ENCODE measurements around the gene TPRG1. TPM values are rescaled to one million over a fixed set of nuclear protein-coding genes. Genes with fewer than 3 reads are reported as not detected.

Gene TPRG1
- total and polyA plus RNA-seq, 2 donors (not counting 3 experiments of a cell fraction or from before 2014, with no cell fraction given): 0.30 TPM; not detected in 1

DNA sequence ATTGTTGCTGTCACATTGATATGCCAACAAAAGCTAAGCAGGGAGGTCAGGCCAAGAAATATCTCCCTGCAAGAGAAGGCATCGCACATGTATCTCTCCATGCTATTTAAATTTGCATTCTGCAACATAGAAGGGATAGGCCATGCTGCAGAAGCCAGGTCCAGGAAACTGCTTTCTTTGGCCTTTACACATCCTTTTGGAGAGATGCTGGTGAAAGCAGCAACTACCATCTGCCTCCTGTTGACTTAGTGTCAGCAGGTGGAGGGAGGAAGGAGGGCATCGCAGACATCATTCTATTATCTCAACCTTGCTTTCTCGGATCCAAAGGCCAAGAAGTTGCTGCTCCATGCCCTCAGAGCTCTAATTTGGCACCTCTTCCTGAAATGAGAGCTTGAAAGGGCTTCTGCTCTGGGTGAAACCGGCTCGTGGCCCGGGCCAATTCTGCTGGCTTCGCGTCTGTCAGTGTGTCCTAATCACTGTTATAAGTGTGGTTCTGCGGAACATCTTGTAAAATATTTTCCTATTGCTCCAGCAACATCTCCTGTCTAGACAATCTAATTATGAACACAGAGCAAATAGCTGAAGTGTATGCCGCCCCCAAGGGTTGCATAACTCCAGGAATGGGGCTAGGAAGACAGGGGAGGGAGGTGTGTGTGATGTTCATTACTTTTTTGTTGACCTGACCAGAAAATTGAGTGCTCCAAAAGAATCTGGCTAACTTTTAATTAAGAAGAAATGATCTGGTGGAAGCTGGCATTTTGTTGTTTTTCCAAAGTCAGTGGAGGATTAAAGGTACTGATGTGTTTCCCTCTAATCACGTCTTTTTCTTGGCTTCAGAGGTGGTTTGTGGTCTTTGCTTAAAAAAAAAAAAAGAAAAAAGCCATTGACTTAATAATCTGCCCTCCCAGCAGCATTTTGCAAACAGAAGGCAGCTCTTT, 89.1 kb downstream of the TPRG1 start:
- Histone ChIP-seq H4K20me1 (replicated peaks; ENCODE audit: control insufficient read depth, extremely low read depth, insufficient read depth, low read length) (no peaks in the 10 kb centered on the region), H3K9me3 (replicated peaks; ENCODE audit: control insufficient read depth, insufficient read depth, low read length) (no peaks in the 10 kb centered on the region), H3K27me3 (ENCODE audit: control insufficient read depth in 2 of 2, insufficient read depth in 2 of 2, low read length in 2 of 2) (no peaks in the 10 kb centered on the region), H3K4me1 (ENCODE audit: control insufficient read depth, extremely low read depth, insufficient read depth, low read length) (no peaks in the 10 kb centered on the region), H3K9me1 (replicated peaks; ENCODE audit: control insufficient read depth, extremely low read depth, insufficient read depth, low read length) (no peaks in the 10 kb centered on the region), H3K27ac (ENCODE audit: insufficient read depth, low read depth, low read length) (no peak overlapping the region), H3K9ac (replicated peaks; ENCODE audit: extremely low read depth, insufficient read depth, low read length) (no peak overlapping the region), H3K4me2 (ENCODE audit: insufficient read depth, low read length) (no peak overlapping the region), H2AFZ (ENCODE audit: low read depth, low read length) (no peak overlapping the region), H3K36me3 (ENCODE audit: control insufficient read depth in 2 of 2, extremely low read depth in 1 of 2, insufficient read depth in 2 of 2, low read length in 2 of 2) (no peaks in the 10 kb centered on the region), H3K4me3 (replicated peaks in 1 of 3; ENCODE audit: insufficient read depth in 1 of 3, low read depth in 1 of 3, low read length in 3 of 3) (no peak overlapping the region), H3K79me2 (ENCODE audit: control insufficient read depth, insufficient read depth, low read length) (no peaks in the 10 kb centered on the region)
- no peak for TF ChIP-seq POLR2AphosphoS5 (IDR thresholded peaks at IDR 0.05; ENCODE audit: insufficient read depth, low read depth, low read length)
- intact Hi-C loops (cut with micrococcal nuclease): no loop called here
- POLR2A ChIA-PET: no interaction called here
- no peak for FAIRE-seq
- CTCF ChIA-PET: no interaction called here
- DNase-seq (ENCODE audit: low read depth, low spot score): no peak
- BruUV-seq (replicated peaks): no TSS peak
- dilution Hi-C loops (cut with MboI; ENCODE audit: extremely low pct_ligation_motif_present, low sequenced_read_pairs): no loop called here

DNA sequence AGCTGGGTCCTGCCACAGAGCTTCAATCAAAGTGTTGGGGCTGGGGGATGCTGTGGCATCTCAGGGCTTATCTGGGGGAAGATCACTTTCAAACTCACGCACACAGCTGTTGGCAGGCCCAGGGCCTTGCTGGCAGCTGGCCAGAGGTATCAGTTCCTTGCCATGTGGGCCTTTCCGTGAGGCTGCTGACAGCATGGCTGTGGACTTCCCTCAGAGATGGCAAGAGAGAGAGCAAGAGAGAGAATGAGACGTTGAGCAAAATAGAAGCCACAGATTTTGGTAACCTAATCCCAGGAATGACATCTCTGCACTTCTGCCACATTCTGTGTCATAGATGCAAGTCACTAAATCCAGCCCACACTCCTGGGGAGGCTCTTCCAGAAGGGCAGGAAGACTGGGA, 91.0 kb downstream of the TPRG1 start:
- FAIRE-seq (no peak), DNase-seq (ENCODE audit: low read depth, low spot score) (no peak)
- Histone ChIP-seq H3K27me3 (ENCODE audit: control insufficient read depth in 2 of 2, insufficient read depth in 2 of 2, low read length in 2 of 2) (no peaks in the 10 kb centered on the region), H3K9me3 (replicated peaks; ENCODE audit: control insufficient read depth, insufficient read depth, low read length) (no peaks in the 10 kb centered on the region), H3K27ac (ENCODE audit: insufficient read depth, low read depth, low read length) (no peak overlapping the region), H3K4me1 (ENCODE audit: control insufficient read depth, extremely low read depth, insufficient read depth, low read length) (no peaks in the 10 kb centered on the region), H3K9me1 (replicated peaks; ENCODE audit: control insufficient read depth, extremely low read depth, insufficient read depth, low read length) (no peaks in the 10 kb centered on the region), H3K9ac (replicated peaks; ENCODE audit: extremely low read depth, insufficient read depth, low read length) (no peak overlapping the region), H3K79me2 (ENCODE audit: control insufficient read depth, insufficient read depth, low read length) (no peaks in the 10 kb centered on the region), H2AFZ (ENCODE audit: low read depth, low read length) (no peak overlapping the region), H3K4me3 (replicated peaks in 1 of 3; ENCODE audit: insufficient read depth in 1 of 3, low read depth in 1 of 3, low read length in 3 of 3) (no peak overlapping the region), H3K36me3 (ENCODE audit: control insufficient read depth in 2 of 2, extremely low read depth in 1 of 2, insufficient read depth in 2 of 2, low read length in 2 of 2) (no peaks in the 10 kb centered on the region), H4K20me1 (replicated peaks; ENCODE audit: control insufficient read depth, extremely low read depth, insufficient read depth, low read length) (no peaks in the 10 kb centered on the region), H3K4me2 (ENCODE audit: insufficient read depth, low read length) (no peak overlapping the region)
- ChIA-PET POLR2A (no interaction called here), CTCF (no interaction called here)
- dilution Hi-C loops (cut with MboI; ENCODE audit: extremely low pct_ligation_motif_present, low sequenced_read_pairs) (no loop called here), intact Hi-C loops (cut with micrococcal nuclease) (no loop called here)
- no TSS peak for BruUV-seq (replicated peaks)
- TF ChIP-seq POLR2AphosphoS5 (IDR thresholded peaks at IDR 0.05; ENCODE audit: insufficient read depth, low read depth, low read length) (no peak), JUN (IDR thresholded peaks at IDR 0.05; ENCODE audit: borderline replicate concordance, insufficient read depth, insufficient read length, low read depth) (no peak), FOS (IDR thresholded peaks at IDR 0.05; ENCODE audit: borderline replicate concordance, insufficient read depth, low read length) (no peak), POLR2A (IDR thresholded peaks at IDR 0.05; ENCODE audit: low read depth, low read length) (no peak), GATA2 (IDR thresholded peaks at IDR 0.05; ENCODE audit: insufficient read depth, insufficient read length, low read depth, low read length) (no peak), EZH2 (IDR thresholded peaks at IDR 0.05; ENCODE audit: borderline replicate concordance, low read depth, low read length, severe bottlenecking) (no peak), CTCF (IDR thresholded peaks at IDR 0.05; ENCODE audit: extremely low read depth in 1 of 2, insufficient read depth in 1 of 2, low read depth in 1 of 2, low read length in 2 of 2) (no peak), MYC (IDR thresholded peaks at IDR 0.05; ENCODE audit: low read depth, low read length) (no peak)
- TF ChIP-seq, protein P1, sequence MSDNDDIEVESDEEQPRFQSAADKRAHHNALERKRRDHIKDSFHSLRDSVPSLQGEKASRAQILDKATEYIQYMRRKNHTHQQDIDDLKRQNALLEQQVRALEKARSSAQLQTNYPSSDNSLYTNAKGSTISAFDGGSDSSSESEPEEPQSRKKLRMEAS (IDR thresholded peaks at IDR 0.05; ENCODE audit: insufficient read depth, insufficient read length): no peak

Measured in endothelial cell of umbilical vein (primary cell).